Liver (tissue), 9 donors: ENCODE results near the gene KIF26B. TPM values are rescaled to one million over a fixed set of nuclear protein-coding genes. Genes with fewer than 3 reads are reported as not detected.
A peak's percentile ranks its signal among the peaks of the same experiment; 100 is the strongest.

Source experiments
- DNase-seq: peaks from one replicate; pipeline ENCODE4 v3.0.0-alpha.2; 2017; ENCODE audit warnings: low spot score
- H3K27ac ChIP-seq, 2 donors: one replicate each; pipeline ENCODE4 v1.7.0; 2013; ENCODE audit warnings: inconsistent platforms in 2 of 2, low read length in 2 of 2, control low read depth in 1 of 2, low read depth in 1 of 2, mild to moderate bottlenecking in 1 of 2
- H3K27me3 ChIP-seq, 4 donors: one replicate each; pipeline versions ENCODE4 v1.6.1 to v1.7.0; 2013; ENCODE audit warnings: low read length in 3 of 4, inconsistent platforms in 1 of 4, mild to moderate bottlenecking in 1 of 4, moderate library complexity in 1 of 4; ENCODE audit not compliant: control insufficient read depth in 4 of 4, insufficient read depth in 4 of 4
- H3K36me3 ChIP-seq, 4 donors: one replicate each; pipeline versions ENCODE4 v1.6.1 to v1.7.0; 2013; ENCODE audit warnings: low read length in 3 of 4, mild to moderate bottlenecking in 3 of 4, low read depth in 1 of 4, moderate library complexity in 1 of 4; ENCODE audit not compliant: control insufficient read depth in 4 of 4, insufficient read depth in 3 of 4
- H3K4me1 ChIP-seq, 4 donors: one replicate each; pipeline versions ENCODE4 v1.6.1 to v1.7.0; 2013; ENCODE audit warnings: low read length in 3 of 4, mild to moderate bottlenecking in 3 of 4, moderate library complexity in 1 of 4; ENCODE audit not compliant: control insufficient read depth in 4 of 4, insufficient read depth in 4 of 4
- H3K4me3 ChIP-seq, 3 donors: one replicate each; pipeline versions ENCODE4 v1.6.1 to v1.7.0; 2013; ENCODE audit warnings: low read length in 3 of 3, control low read depth in 1 of 3, low read depth in 1 of 3, mild to moderate bottlenecking in 1 of 3
- H3K9ac ChIP-seq, 2 donors: one replicate each; pipeline ENCODE4 v1.7.0; 2013; ENCODE audit warnings: low read length in 2 of 2, mild to moderate bottlenecking in 2 of 2, moderate library complexity in 2 of 2, control low read depth in 1 of 2, low read depth in 1 of 2
- H3K9me3 ChIP-seq, 4 donors: one replicate each; pipeline versions ENCODE4 v1.6.1 to v1.7.0; 2013; ENCODE audit warnings: low read length in 3 of 4; ENCODE audit not compliant: control insufficient read depth in 4 of 4
- ATF3 ChIP-seq: IDR thresholded peaks from 2 replicates; pipeline ENCODE4 v1.6.1; 2016; ENCODE audit warnings: antibody characterized with exemption
- EGR1 ChIP-seq, 2 donors: IDR thresholded peaks; 2 replicates each; pipeline ENCODE4 v1.6.1; 2016 to 2018; ENCODE audit warnings: antibody characterized with exemption in 2 of 2, low read depth in 2 of 2
- FOXA1 ChIP-seq: IDR thresholded peaks from 2 replicates; pipeline ENCODE4 v1.6.1; 2016; ENCODE audit warnings: antibody characterized with exemption
- FOXA2 ChIP-seq: IDR thresholded peaks from 2 replicates; pipeline ENCODE4 v1.6.1; 2016; ENCODE audit warnings: antibody characterized with exemption
- GABPA ChIP-seq, 2 donors: IDR thresholded peaks in 1 of 2; conservative IDR thresholded peaks in 1 of 2; 2 replicates each; pipeline ENCODE4 v1.6.1; 2016; ENCODE audit warnings: antibody characterized with exemption in 2 of 2, mild to moderate bottlenecking in 1 of 2, moderate library complexity in 1 of 2
- HNF4A ChIP-seq, 2 donors: conservative IDR thresholded peaks; 2 replicates each; pipeline ENCODE4 v1.6.1; 2016; ENCODE audit warnings: antibody characterized with exemption in 2 of 2, mild to moderate bottlenecking in 2 of 2
- HNF4G ChIP-seq: IDR thresholded peaks from 2 replicates; pipeline ENCODE4 v1.6.1; 2016; ENCODE audit warnings: antibody characterized with exemption
- JUND ChIP-seq, 2 donors: IDR thresholded peaks; 2 replicates each; pipeline ENCODE4 v1.6.1; 2016; ENCODE audit warnings: antibody characterized with exemption in 2 of 2
- MAX ChIP-seq: IDR thresholded peaks from 2 replicates; pipeline ENCODE4 v1.6.1; 2016; ENCODE audit warnings: antibody characterized with exemption
- NR2F2 ChIP-seq: IDR thresholded peaks from 2 replicates; pipeline ENCODE4 v1.6.1; 2016; ENCODE audit warnings: antibody characterized with exemption
- RAD21 ChIP-seq, 2 donors: IDR thresholded peaks; 2 replicates each; pipeline ENCODE4 v1.6.1; 2016; ENCODE audit warnings: antibody characterized with exemption in 2 of 2, mild to moderate bottlenecking in 2 of 2
- REST ChIP-seq: IDR thresholded peaks from 2 replicates; pipeline ENCODE4 v1.6.1; 2016; ENCODE audit warnings: antibody characterized with exemption, mild to moderate bottlenecking
- RXRA ChIP-seq, 2 donors: IDR thresholded peaks; 2 replicates each; pipeline ENCODE4 v1.6.1; 2017 to 2018; ENCODE audit warnings: antibody characterized with exemption in 2 of 2, mild to moderate bottlenecking in 1 of 2
- SP1 ChIP-seq: IDR thresholded peaks from 2 replicates; pipeline ENCODE4 v1.6.1; 2018; ENCODE audit warnings: antibody characterized with exemption, mild to moderate bottlenecking
- TAF1 ChIP-seq: conservative IDR thresholded peaks from 2 replicates; pipeline ENCODE4 v1.6.1; 2016; ENCODE audit warnings: antibody characterized with exemption, mild to moderate bottlenecking
- YY1 ChIP-seq: IDR thresholded peaks from 2 replicates; pipeline ENCODE4 v1.6.1; 2016; ENCODE audit warnings: antibody characterized with exemption, mild to moderate bottlenecking
- WGBS: extraction: QIAGEN DNeasy Blood & Tissue Kit; methylation state at CpG from one replicate; pipeline ENCODE4 v1.1.7; 2013; 5-methylcytosine and 5-hydroxymethylcytosine counted together
- polyA plus RNA-seq, 2 donors: library from polyadenylated mRNA; stranded (reverse) in 1 of 2; unstranded in 1 of 2; fragments of 200-250 nt in 1 of 2; fragments of >200 nt in 1 of 2; fragmentation: Nextera tagmentation in 1 of 2; extraction: Ambion mirVana in 1 of 2; gene quantifications; one replicate each; pipeline versions ENCODE4 v1.2.1 to v1.2.3, GENCODE V29; 2013 to 2015
- total RNA-seq, 2 donors: library from RNA; depleted of rRNA; stranded (reverse); fragments of >200 nt; gene quantifications; one replicate each; pipeline ENCODE4 v1.2.3, GENCODE V29; 2014
- TF ChIP-seq, protein P1 (sequence below): IDR thresholded peaks from 2 replicates; pipeline ENCODE4 v1.6.1; 2016; ENCODE audit warnings: antibody characterized with exemption
- TF ChIP-seq, protein P2 (sequence below): fragments of 150-350 bp; IDR thresholded peaks from 2 replicates; pipeline ENCODE4 v1.5.1; 2017; ENCODE audit warnings: improper control_type of control experiment, low read depth, low read length; ENCODE audit not compliant: missing input control
- donor health status: healthy.
- donor health status: healthy.
- donor health status: healthy.
- donor health status: healthy.
- donor health status: healthy.

Gene KIF26B
- total and polyA plus RNA-seq, 4 donors, result 0.10 to 1.7 (median 0.34) TPM

DNA sequence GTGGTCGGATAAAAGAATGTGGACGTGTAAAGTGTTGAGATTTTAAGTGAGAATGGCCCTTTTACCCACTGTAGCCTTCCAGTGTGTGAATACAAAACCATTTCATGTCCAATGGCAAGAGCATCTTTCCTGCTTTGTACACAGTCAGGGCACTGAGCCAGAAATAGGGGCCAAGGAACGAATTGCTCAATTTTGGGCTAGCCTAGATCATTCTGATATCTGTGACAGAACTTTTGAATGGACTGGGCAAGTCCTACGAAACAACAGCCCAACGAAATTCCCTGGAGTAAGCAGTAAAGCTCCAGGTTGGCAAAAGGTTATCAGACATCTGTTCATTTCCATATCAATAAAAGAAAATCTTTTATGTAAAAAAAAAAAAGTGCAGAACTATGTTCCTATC, 5.5 kb downstream of the KIF26B start:
- WGBS, result 36% methylated on average over 5 of the region's 5 CpGs
- TF ChIP-seq HNF4G (peak; percentile 7), EGR1 (IDR thresholded peaks at IDR 0.05; ENCODE audit: low read depth in 2 of 2) (no peak), REST (no peak), GABPA (IDR thresholded peaks at IDR 0.05 in 1 of 2, conservative IDR thresholded peaks at IDR 0.05 in 1 of 2) (no peak), RAD21 (IDR thresholded peaks at IDR 0.05) (peak in 1 of 2 donors; percentile 33), MAX (no peak), HNF4A (conservative IDR thresholded peaks at IDR 0.05) (peak; percentile 43 to 71), NR2F2 (no peak), JUND (IDR thresholded peaks at IDR 0.05) (no peak), FOXA1 (no peak), ATF3 (no peak), RXRA (IDR thresholded peaks at IDR 0.05) (no peak), YY1 (no peak), FOXA2 (no peak), TAF1 (no peak), SP1 (no peak)
- TF ChIP-seq, protein P1, sequence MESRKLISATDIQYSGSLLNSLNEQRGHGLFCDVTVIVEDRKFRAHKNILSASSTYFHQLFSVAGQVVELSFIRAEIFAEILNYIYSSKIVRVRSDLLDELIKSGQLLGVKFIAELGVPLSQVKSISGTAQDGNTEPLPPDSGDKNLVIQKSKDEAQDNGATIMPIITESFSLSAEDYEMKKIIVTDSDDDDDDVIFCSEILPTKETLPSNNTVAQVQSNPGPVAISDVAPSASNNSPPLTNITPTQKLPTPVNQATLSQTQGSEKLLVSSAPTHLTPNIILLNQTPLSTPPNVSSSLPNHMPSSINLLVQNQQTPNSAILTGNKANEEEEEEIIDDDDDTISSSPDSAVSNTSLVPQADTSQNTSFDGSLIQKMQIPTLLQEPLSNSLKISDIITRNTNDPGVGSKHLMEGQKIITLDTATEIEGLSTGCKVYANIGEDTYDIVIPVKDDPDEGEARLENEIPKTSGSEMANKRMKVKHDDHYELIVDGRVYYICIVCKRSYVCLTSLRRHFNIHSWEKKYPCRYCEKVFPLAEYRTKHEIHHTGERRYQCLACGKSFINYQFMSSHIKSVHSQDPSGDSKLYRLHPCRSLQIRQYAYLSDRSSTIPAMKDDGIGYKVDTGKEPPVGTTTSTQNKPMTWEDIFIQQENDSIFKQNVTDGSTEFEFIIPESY, result no peak
- TF ChIP-seq, protein P2, sequence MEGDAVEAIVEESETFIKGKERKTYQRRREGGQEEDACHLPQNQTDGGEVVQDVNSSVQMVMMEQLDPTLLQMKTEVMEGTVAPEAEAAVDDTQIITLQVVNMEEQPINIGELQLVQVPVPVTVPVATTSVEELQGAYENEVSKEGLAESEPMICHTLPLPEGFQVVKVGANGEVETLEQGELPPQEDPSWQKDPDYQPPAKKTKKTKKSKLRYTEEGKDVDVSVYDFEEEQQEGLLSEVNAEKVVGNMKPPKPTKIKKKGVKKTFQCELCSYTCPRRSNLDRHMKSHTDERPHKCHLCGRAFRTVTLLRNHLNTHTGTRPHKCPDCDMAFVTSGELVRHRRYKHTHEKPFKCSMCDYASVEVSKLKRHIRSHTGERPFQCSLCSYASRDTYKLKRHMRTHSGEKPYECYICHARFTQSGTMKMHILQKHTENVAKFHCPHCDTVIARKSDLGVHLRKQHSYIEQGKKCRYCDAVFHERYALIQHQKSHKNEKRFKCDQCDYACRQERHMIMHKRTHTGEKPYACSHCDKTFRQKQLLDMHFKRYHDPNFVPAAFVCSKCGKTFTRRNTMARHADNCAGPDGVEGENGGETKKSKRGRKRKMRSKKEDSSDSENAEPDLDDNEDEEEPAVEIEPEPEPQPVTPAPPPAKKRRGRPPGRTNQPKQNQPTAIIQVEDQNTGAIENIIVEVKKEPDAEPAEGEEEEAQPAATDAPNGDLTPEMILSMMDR, result no peak
- H3K9ac ChIP-seq, result no peak overlapping the region
- no peaks in the 10 kb centered on the region for H3K27me3 ChIP-seq
- H3K36me3 ChIP-seq, result no peaks in the 10 kb centered on the region
- no peak overlapping the region for H3K27ac ChIP-seq
- peaks cover 0 to 6% (median 0%) of the 10 kb centered on the region in 4 donors for H3K9me3 ChIP-seq
- H3K4me3 ChIP-seq, result no peak overlapping the region
- DNase-seq, result no peak
- peaks cover 11 to 19% (median 16%) of the 10 kb centered on the region in 4 donors for H3K4me1 ChIP-seq
